Caco-2 (cell line): ENCODE data around the gene ERGIC1. TPM values are rescaled to one million over a fixed set of nuclear protein-coding genes. Genes with fewer than 3 reads are reported as not detected.

Experiments
- BruUV-seq: library from RNA; stranded (reverse); fragments of 400-500 nt; replicated peaks from 2 replicates; lab custom pipeline; 2021; lab: Mats Ljungman, UMichigan
- CTCF ChIA-PET: fragments of 300-600 bp; sonication (Branson Sonifier 250); formaldehyde crosslinking; loops from one replicate; lab custom pipeline; 2022; ENCODE audit warnings: antibody characterized with exemption; lab: Charles Lee
- POLR2A ChIA-PET: fragments of 300-600 bp; sonication (Branson Sonifier 250); formaldehyde crosslinking; loops from one replicate; lab custom pipeline; 2022; ENCODE audit warnings: antibody characterized with exemption; lab: Charles Lee
- DNase-seq, 2 experiments: peaks; one replicate each; pipeline versions ENCODE4 v3.0.0 to v3.0.0-alpha.2; 2020 to 2022
- H3K27me3 ChIP-seq: replicated peaks from 2 replicates; pipeline ENCODE4 v1.6.0; 2011; ENCODE audit warnings: low read length; ENCODE audit not compliant: control insufficient read depth, insufficient read depth
- H3K36me3 ChIP-seq: 2 replicates; pipeline ENCODE4 v1.5.1; 2011; ENCODE audit warnings: low read length; ENCODE audit not compliant: control insufficient read depth, insufficient read depth
- H3K4me1 ChIP-seq: fragments of 250-450 bp; sonication (Bioruptor Pico); 2 replicates; pipeline ENCODE4 v1.5.1; 2020; ENCODE audit warnings: mild to moderate bottlenecking
- H3K4me3 ChIP-seq: 2 replicates; pipeline ENCODE4 v1.5.1; 2011; ENCODE audit warnings: low read depth, mild to moderate bottlenecking, control low read depth, low read length
- H3K9me3 ChIP-seq: fragments of 250-450 bp; sonication (Bioruptor Pico); 2 replicates; pipeline ENCODE4 v1.5.1; 2020; ENCODE audit warnings: mild to moderate bottlenecking, moderate library complexity
- H3K27ac Mint-ChIP-seq: one replicate; pipeline ENCODE4 v1.8.0; 2022; ENCODE audit warnings: mixed read lengths; ENCODE audit not compliant: unreplicated experiment
- H3K27me3 Mint-ChIP-seq: one replicate; pipeline ENCODE4 v1.8.0; 2022; ENCODE audit warnings: mixed read lengths; ENCODE audit not compliant: insufficient read depth, unreplicated experiment
- H3K36me3 Mint-ChIP-seq: one replicate; pipeline ENCODE4 v1.8.0; 2022; ENCODE audit warnings: mild to moderate bottlenecking, mixed read lengths; ENCODE audit not compliant: insufficient read depth, unreplicated experiment
- H3K4me1 Mint-ChIP-seq: one replicate; pipeline ENCODE4 v1.8.0; 2022; ENCODE audit warnings: low read depth, mixed read lengths; ENCODE audit not compliant: unreplicated experiment
- H3K4me3 Mint-ChIP-seq: one replicate; pipeline ENCODE4 v1.8.0; 2022; ENCODE audit warnings: mild to moderate bottlenecking, moderate library complexity, mixed read lengths; ENCODE audit not compliant: unreplicated experiment
- H3K9me3 Mint-ChIP-seq: one replicate; pipeline ENCODE4 v1.8.0; 2022; ENCODE audit warnings: mixed read lengths; ENCODE audit not compliant: unreplicated experiment
- intact Hi-C: fragments of 100-400 bp; cut with micrococcal nuclease; formaldehyde crosslinking; loops from one replicate; pipeline ENCODE4 v1.10.0; 2022; ENCODE audit not compliant: unreplicated experiment
- total RNA-seq: library from RNA; stranded (reverse); gene quantifications from 2 replicates; pipeline ENCODE4 v1.2.3, GENCODE V29; 2022
- TF ChIP-seq, protein P1 (sequence below), 2 experiments: fragments of 200-600 bp in 1 of 2; IDR thresholded peaks; 1 replicate in 1 of 2; 2 replicates in 1 of 2; pipeline versions ENCODE4 v1.5.1 to v1.8.0; 2011 to 2022; ENCODE audit warnings: antibody characterized with exemption in 1 of 2, control low read depth in 1 of 2, inconsistent platforms in 1 of 2, low read depth in 1 of 2, low read length in 1 of 2, mild to moderate bottlenecking in 1 of 2, moderate library complexity in 1 of 2; ENCODE audit not compliant: insufficient read depth in 1 of 2, severe bottlenecking in 1 of 2, unreplicated experiment in 1 of 2

Gene ERGIC1
- total RNA-seq, 1 experiment from 2014 or later: 161 TPM

DNA sequence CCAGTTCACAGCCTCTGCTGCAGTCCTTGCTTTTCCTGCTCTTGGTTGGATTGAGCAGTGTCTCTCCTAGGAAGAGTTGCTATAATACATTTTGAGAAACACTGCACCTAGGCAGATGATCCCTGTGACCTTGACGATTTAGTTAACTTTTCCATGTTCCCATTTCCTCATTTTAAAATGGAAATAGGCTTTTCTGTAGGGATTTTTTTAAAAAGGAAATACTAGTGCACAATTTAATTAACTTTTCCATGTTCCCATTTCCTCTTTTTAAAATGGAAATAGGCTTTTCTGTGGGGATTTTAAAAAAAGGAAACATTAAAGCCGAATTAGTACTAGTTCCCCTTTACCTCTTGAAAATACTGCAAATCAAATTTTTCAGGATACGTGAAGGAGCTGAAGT, 154.2 kb downstream of the ERGIC1 start:
- H3K36me3 Mint-ChIP-seq: peaks cover 55% of the 10 kb centered on the region
- no peak for DNase-seq
- no peak overlapping the region for H3K4me3 Mint-ChIP-seq
- no peaks in the 10 kb centered on the region for H3K27me3 ChIP-seq
- POLR2A ChIA-PET: no interaction called here
- no TSS peak for BruUV-seq
- peaks cover 9% of the 10 kb centered on the region for H3K4me1 ChIP-seq
- peaks cover 4% of the 10 kb centered on the region for H3K36me3 ChIP-seq
- intact Hi-C loops: no loop called here
- peaks cover 13% of the 10 kb centered on the region for H3K4me1 Mint-ChIP-seq
- no peaks in the 10 kb centered on the region for H3K9me3 ChIP-seq
- no peaks in the 10 kb centered on the region for H3K27me3 Mint-ChIP-seq
- CTCF ChIA-PET: no interaction called here
- H3K27ac Mint-ChIP-seq: no peak overlapping the region
- no peaks in the 10 kb centered on the region for H3K9me3 Mint-ChIP-seq
- TF ChIP-seq, protein P1, sequence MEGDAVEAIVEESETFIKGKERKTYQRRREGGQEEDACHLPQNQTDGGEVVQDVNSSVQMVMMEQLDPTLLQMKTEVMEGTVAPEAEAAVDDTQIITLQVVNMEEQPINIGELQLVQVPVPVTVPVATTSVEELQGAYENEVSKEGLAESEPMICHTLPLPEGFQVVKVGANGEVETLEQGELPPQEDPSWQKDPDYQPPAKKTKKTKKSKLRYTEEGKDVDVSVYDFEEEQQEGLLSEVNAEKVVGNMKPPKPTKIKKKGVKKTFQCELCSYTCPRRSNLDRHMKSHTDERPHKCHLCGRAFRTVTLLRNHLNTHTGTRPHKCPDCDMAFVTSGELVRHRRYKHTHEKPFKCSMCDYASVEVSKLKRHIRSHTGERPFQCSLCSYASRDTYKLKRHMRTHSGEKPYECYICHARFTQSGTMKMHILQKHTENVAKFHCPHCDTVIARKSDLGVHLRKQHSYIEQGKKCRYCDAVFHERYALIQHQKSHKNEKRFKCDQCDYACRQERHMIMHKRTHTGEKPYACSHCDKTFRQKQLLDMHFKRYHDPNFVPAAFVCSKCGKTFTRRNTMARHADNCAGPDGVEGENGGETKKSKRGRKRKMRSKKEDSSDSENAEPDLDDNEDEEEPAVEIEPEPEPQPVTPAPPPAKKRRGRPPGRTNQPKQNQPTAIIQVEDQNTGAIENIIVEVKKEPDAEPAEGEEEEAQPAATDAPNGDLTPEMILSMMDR (IDR thresholded peaks at IDR 0.05; ENCODE audit: insufficient read depth in 1 of 2, low read depth in 1 of 2, low read length in 1 of 2, severe bottlenecking in 1 of 2, unreplicated experiment in 1 of 2): no peak
- no peak overlapping the region for H3K4me3 ChIP-seq

DNA sequence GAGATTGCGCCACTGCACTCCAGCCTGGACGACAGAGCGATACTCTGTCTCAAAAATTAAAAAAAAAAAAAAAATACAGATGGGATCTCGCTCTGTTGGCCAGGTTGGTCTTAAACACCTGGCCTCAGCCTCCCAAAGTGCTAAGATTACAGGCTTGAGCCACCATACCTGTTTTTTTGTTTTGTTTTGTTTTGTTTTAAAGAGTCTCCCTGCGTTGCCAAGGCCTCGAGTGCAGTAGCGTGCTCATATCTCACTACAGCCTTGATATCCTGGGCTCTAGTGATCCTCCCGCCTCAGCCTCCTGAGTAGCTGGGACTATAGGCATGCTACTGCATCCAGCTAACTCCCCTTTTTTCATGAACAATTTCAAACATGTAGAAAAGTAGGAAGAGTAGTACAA, 156.7 kb downstream of the ERGIC1 start:
- intact Hi-C loops: no loop called here
- no peak for DNase-seq
- Mint-ChIP-seq H3K4me3 (no peak overlapping the region), H3K27me3 (no peaks in the 10 kb centered on the region), H3K36me3 (peaks cover 57% of the 10 kb centered on the region), H3K4me1 (peaks cover 14% of the 10 kb centered on the region), H3K9me3 (no peaks in the 10 kb centered on the region), H3K27ac (no peak overlapping the region)
- Histone ChIP-seq H3K36me3 (peaks cover 4% of the 10 kb centered on the region), H3K4me3 (no peak overlapping the region), H3K27me3 (no peaks in the 10 kb centered on the region), H3K9me3 (no peaks in the 10 kb centered on the region), H3K4me1 (peaks cover under 1% of the 10 kb centered on the region; the same call in 1 of the 2 replicates)
- ChIA-PET POLR2A (no interaction called here), CTCF (no interaction called here)
- TF ChIP-seq, protein P1 (IDR thresholded peaks at IDR 0.05; ENCODE audit: insufficient read depth in 1 of 2, low read depth in 1 of 2, low read length in 1 of 2, severe bottlenecking in 1 of 2, unreplicated experiment in 1 of 2): no peak
- no TSS peak for BruUV-seq

DNA sequence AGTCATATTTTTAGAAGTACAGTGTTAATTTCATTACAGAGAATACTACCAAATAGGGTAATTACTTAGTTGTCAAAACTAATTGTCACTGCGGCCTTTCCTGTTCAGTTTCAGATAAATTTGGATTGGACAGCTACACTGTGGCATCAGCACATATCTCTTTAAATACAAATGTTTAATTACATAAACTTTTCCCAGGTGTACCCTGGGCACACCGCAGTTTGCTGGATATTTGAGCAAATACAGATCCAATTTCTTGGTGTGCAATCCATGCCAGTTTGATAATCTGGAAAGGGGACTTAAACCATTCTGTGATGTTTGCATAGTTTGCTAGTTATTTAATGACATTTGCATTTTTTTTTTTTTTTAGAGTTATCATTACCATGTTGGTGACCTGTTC, 160.4 kb downstream of the ERGIC1 start:
- Mint-ChIP-seq H3K4me1 (peaks cover 13% of the 10 kb centered on the region), H3K36me3 (peaks cover 53% of the 10 kb centered on the region), H3K27ac (no peak overlapping the region), H3K27me3 (no peaks in the 10 kb centered on the region), H3K4me3 (no peak overlapping the region), H3K9me3 (no peaks in the 10 kb centered on the region)
- Histone ChIP-seq H3K4me1 (no peaks in the 10 kb centered on the region), H3K9me3 (no peaks in the 10 kb centered on the region), H3K36me3 (peaks cover 1% of the 10 kb centered on the region; the same call in 1 of the 2 replicates), H3K27me3 (no peaks in the 10 kb centered on the region), H3K4me3 (no peak overlapping the region)
- DNase-seq: no peak
- ChIA-PET POLR2A (interaction anchor here (0.7 kb wide), 1 partner anchor 773 kb away, joined by 3 read pairs; no protein-coding TSS in a partner anchor), CTCF (interaction anchor here (0.6 to 0.7 kb wide), 2 partner anchors 19 to 287 kb away, joined by 3 to 6 read pairs; no protein-coding TSS in a partner anchor)
- TF ChIP-seq, protein P1 (IDR thresholded peaks at IDR 0.05; ENCODE audit: insufficient read depth in 1 of 2, low read depth in 1 of 2, low read length in 1 of 2, severe bottlenecking in 1 of 2, unreplicated experiment in 1 of 2): no peak
- intact Hi-C loops: no loop called here
- BruUV-seq: no TSS peak
